Caco-2 (cell line): Measurements from ENCODE around the gene SURF4. TPM values are rescaled to one million over a fixed set of nuclear protein-coding genes. Genes with fewer than 3 reads are reported as not detected.

Experiments used
- BruUV-seq: library from RNA; stranded (reverse); fragments of 400-500 nt; replicated peaks from 2 replicates; lab custom pipeline; 2021; lab: Mats Ljungman, UMichigan
- CTCF ChIA-PET: fragments of 300-600 bp; sonication (Branson Sonifier 250); formaldehyde crosslinking; loops from one replicate; lab custom pipeline; 2022; ENCODE audit warnings: antibody characterized with exemption; lab: Charles Lee
- POLR2A ChIA-PET: fragments of 300-600 bp; sonication (Branson Sonifier 250); formaldehyde crosslinking; loops from one replicate; lab custom pipeline; 2022; ENCODE audit warnings: antibody characterized with exemption; lab: Charles Lee
- DNase-seq, 2 experiments: peaks; one replicate each; pipeline versions ENCODE4 v3.0.0 to v3.0.0-alpha.2; 2020 to 2022
- H3K27me3 ChIP-seq: replicated peaks from 2 replicates; pipeline ENCODE4 v1.6.0; 2011; ENCODE audit warnings: low read length; ENCODE audit not compliant: control insufficient read depth, insufficient read depth
- H3K36me3 ChIP-seq: 2 replicates; pipeline ENCODE4 v1.5.1; 2011; ENCODE audit warnings: low read length; ENCODE audit not compliant: control insufficient read depth, insufficient read depth
- H3K4me1 ChIP-seq: fragments of 250-450 bp; sonication (Bioruptor Pico); 2 replicates; pipeline ENCODE4 v1.5.1; 2020; ENCODE audit warnings: mild to moderate bottlenecking
- H3K4me3 ChIP-seq: 2 replicates; pipeline ENCODE4 v1.5.1; 2011; ENCODE audit warnings: low read depth, mild to moderate bottlenecking, control low read depth, low read length
- H3K9me3 ChIP-seq: fragments of 250-450 bp; sonication (Bioruptor Pico); 2 replicates; pipeline ENCODE4 v1.5.1; 2020; ENCODE audit warnings: mild to moderate bottlenecking, moderate library complexity
- H3K27ac Mint-ChIP-seq: one replicate; pipeline ENCODE4 v1.8.0; 2022; ENCODE audit warnings: mixed read lengths; ENCODE audit not compliant: unreplicated experiment
- H3K27me3 Mint-ChIP-seq: one replicate; pipeline ENCODE4 v1.8.0; 2022; ENCODE audit warnings: mixed read lengths; ENCODE audit not compliant: insufficient read depth, unreplicated experiment
- H3K36me3 Mint-ChIP-seq: one replicate; pipeline ENCODE4 v1.8.0; 2022; ENCODE audit warnings: mild to moderate bottlenecking, mixed read lengths; ENCODE audit not compliant: insufficient read depth, unreplicated experiment
- H3K4me1 Mint-ChIP-seq: one replicate; pipeline ENCODE4 v1.8.0; 2022; ENCODE audit warnings: low read depth, mixed read lengths; ENCODE audit not compliant: unreplicated experiment
- H3K4me3 Mint-ChIP-seq: one replicate; pipeline ENCODE4 v1.8.0; 2022; ENCODE audit warnings: mild to moderate bottlenecking, moderate library complexity, mixed read lengths; ENCODE audit not compliant: unreplicated experiment
- H3K9me3 Mint-ChIP-seq: one replicate; pipeline ENCODE4 v1.8.0; 2022; ENCODE audit warnings: mixed read lengths; ENCODE audit not compliant: unreplicated experiment
- intact Hi-C: fragments of 100-400 bp; cut with micrococcal nuclease; formaldehyde crosslinking; loops from one replicate; pipeline ENCODE4 v1.10.0; 2022; ENCODE audit not compliant: unreplicated experiment
- total RNA-seq: library from RNA; stranded (reverse); gene quantifications from 2 replicates; pipeline ENCODE4 v1.2.3, GENCODE V29; 2022
- TF ChIP-seq, protein P1 (sequence below), 2 experiments: fragments of 200-600 bp in 1 of 2; IDR thresholded peaks; 1 replicate in 1 of 2; 2 replicates in 1 of 2; pipeline versions ENCODE4 v1.5.1 to v1.8.0; 2011 to 2022; ENCODE audit warnings: antibody characterized with exemption in 1 of 2, control low read depth in 1 of 2, inconsistent platforms in 1 of 2, low read depth in 1 of 2, low read length in 1 of 2, mild to moderate bottlenecking in 1 of 2, moderate library complexity in 1 of 2; ENCODE audit not compliant: insufficient read depth in 1 of 2, severe bottlenecking in 1 of 2, unreplicated experiment in 1 of 2

SURF4 gene
- total RNA-seq, 1 experiment from 2014 or later = 239 TPM

DNA sequence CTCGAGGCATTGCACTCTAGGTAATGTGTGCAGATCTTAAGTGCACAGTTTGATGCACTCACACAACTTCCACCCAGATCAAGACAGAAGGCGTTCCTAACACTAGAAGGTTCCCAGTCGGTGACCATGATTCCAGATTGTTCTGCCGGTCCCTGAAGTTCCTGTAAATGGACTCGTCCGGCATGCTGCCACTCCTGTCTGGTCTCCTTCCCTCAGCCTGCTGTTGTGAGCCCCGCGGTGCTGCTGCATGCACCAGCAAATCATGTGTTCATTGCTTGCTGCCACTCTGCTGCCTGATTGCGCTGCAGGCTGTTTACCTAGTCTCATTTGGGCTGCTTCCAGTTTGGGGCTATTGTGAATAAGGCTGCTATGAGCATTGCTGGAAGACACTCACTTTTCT, 11.8 kb upstream of the SURF4 start:
- POLR2A ChIA-PET = no interaction called here
- no peaks in the 10 kb centered on the region for H3K9me3 ChIP-seq
- no peaks in the 10 kb centered on the region for H3K27me3 ChIP-seq
- intact Hi-C loops = no loop called here
- TF ChIP-seq, protein P1, sequence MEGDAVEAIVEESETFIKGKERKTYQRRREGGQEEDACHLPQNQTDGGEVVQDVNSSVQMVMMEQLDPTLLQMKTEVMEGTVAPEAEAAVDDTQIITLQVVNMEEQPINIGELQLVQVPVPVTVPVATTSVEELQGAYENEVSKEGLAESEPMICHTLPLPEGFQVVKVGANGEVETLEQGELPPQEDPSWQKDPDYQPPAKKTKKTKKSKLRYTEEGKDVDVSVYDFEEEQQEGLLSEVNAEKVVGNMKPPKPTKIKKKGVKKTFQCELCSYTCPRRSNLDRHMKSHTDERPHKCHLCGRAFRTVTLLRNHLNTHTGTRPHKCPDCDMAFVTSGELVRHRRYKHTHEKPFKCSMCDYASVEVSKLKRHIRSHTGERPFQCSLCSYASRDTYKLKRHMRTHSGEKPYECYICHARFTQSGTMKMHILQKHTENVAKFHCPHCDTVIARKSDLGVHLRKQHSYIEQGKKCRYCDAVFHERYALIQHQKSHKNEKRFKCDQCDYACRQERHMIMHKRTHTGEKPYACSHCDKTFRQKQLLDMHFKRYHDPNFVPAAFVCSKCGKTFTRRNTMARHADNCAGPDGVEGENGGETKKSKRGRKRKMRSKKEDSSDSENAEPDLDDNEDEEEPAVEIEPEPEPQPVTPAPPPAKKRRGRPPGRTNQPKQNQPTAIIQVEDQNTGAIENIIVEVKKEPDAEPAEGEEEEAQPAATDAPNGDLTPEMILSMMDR (IDR thresholded peaks at IDR 0.05; ENCODE audit: insufficient read depth in 1 of 2, low read depth in 1 of 2, low read length in 1 of 2, severe bottlenecking in 1 of 2, unreplicated experiment in 1 of 2) = no peak
- BruUV-seq = no TSS peak
- DNase-seq = no peak
- Mint-ChIP-seq H3K27me3 (no peaks in the 10 kb centered on the region), H3K4me3 (no peak overlapping the region), H3K4me1 (peaks cover 12% of the 10 kb centered on the region), H3K36me3 (no peaks in the 10 kb centered on the region), H3K27ac (no peak overlapping the region), H3K9me3 (no peaks in the 10 kb centered on the region)
- no peak overlapping the region for H3K4me3 ChIP-seq
- CTCF ChIA-PET = no interaction called here
- no peaks in the 10 kb centered on the region for H3K36me3 ChIP-seq
- peaks cover 17% of the 10 kb centered on the region for H3K4me1 ChIP-seq

DNA sequence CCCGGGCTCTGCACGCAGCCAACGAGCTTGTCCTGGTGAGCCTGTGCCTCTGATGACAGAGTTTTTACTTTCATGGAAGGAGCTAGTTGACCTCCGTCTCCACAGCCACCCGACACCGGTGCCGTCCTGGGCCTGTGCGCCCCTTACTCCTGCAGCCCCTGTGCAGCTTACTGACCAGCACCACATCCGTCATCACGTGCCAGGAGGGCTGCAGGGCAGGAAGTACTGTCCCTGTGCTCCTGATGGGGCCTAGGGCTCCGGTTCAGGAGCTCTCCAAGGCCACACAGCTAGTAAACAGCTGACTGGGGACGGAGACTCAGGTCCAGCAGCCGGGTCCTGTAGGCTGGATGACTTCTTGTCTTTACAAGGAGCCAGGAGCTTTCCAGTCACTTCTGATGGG, 10.5 kb upstream of the SURF4 start:
- no peaks in the 10 kb centered on the region for H3K27me3 ChIP-seq
- H3K4me3 Mint-ChIP-seq = no peak overlapping the region
- BruUV-seq = no TSS peak
- H3K4me3 ChIP-seq = no peak overlapping the region
- intact Hi-C loops = no loop called here
- H3K4me1 ChIP-seq = peaks cover 13% of the 10 kb centered on the region
- H3K27ac Mint-ChIP-seq = no peak overlapping the region
- H3K36me3 Mint-ChIP-seq = no peaks in the 10 kb centered on the region
- no peaks in the 10 kb centered on the region for H3K9me3 Mint-ChIP-seq
- H3K9me3 ChIP-seq = no peaks in the 10 kb centered on the region
- POLR2A ChIA-PET = interaction anchor here (1.1 kb wide), 1 partner anchor 8 kb away, joined by 3 read pairs; no protein-coding TSS in a partner anchor
- peaks cover 12% of the 10 kb centered on the region for H3K4me1 Mint-ChIP-seq
- no peak for DNase-seq
- TF ChIP-seq, protein P1 (IDR thresholded peaks at IDR 0.05; ENCODE audit: insufficient read depth in 1 of 2, low read depth in 1 of 2, low read length in 1 of 2, severe bottlenecking in 1 of 2, unreplicated experiment in 1 of 2) = no peak
- H3K36me3 ChIP-seq = no peaks in the 10 kb centered on the region
- CTCF ChIA-PET = no interaction called here
- no peaks in the 10 kb centered on the region for H3K27me3 Mint-ChIP-seq

DNA sequence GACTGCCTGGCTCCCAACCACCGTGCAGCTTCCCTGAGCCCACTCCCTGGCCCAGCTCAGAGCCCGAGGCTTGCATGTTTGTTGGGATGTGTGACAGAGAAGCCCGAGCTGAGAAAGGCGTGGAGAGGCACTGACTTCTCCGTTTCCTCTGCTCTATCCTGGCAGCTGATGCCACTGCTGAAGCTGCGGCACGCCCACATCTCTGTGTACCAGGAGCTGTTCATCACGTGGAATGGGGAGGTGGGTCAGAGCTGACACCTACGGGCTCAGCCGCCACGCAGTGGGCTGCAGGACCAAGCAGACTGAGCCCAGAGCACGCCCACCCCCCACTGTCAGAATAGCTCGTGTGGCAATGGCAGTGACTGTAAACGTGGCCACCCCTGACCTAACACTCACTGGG, 9.6 kb upstream of the SURF4 start:
- no peaks in the 10 kb centered on the region for H3K9me3 Mint-ChIP-seq
- BruUV-seq = no TSS peak
- intact Hi-C loops = no loop called here
- POLR2A ChIA-PET = no interaction called here
- TF ChIP-seq, protein P1 (IDR thresholded peaks at IDR 0.05; ENCODE audit: insufficient read depth in 1 of 2, low read depth in 1 of 2, low read length in 1 of 2, severe bottlenecking in 1 of 2, unreplicated experiment in 1 of 2) = no peak
- peaks cover 12% of the 10 kb centered on the region for H3K4me1 Mint-ChIP-seq
- Histone ChIP-seq H3K36me3 (no peaks in the 10 kb centered on the region), H3K9me3 (no peaks in the 10 kb centered on the region), H3K4me3 (no peak overlapping the region), H3K4me1 (peaks cover 6% of the 10 kb centered on the region), H3K27me3 (no peaks in the 10 kb centered on the region)
- no peaks in the 10 kb centered on the region for H3K36me3 Mint-ChIP-seq
- CTCF ChIA-PET = no interaction called here
- no peak for DNase-seq
- no peak overlapping the region for H3K4me3 Mint-ChIP-seq
- no peaks in the 10 kb centered on the region for H3K27me3 Mint-ChIP-seq
- no peak overlapping the region for H3K27ac Mint-ChIP-seq
